Measurements from ENCODE around the gene MEDAG. TPM values are rescaled to one million over a fixed set of nuclear protein-coding genes. Genes with fewer than 3 reads are reported as not detected.

Gene MEDAG
- total and polyA plus RNA-seq, 2 experiments from 2014 or later, result 1.7 to 2.0 TPM

- no peak overlapping the region for H2AFZ ChIP-seq
- no peak for ATAC-seq
- no peak for TF ChIP-seq STAT1 (IDR thresholded peaks at IDR 0.05; ENCODE audit: unreplicated experiment)
- TF ChIP-seq REST (IDR thresholded peaks at IDR 0.05; ENCODE audit: unreplicated experiment), result no peak
- no peak for TF ChIP-seq CREB1 (CRISPR knock-in tag; IDR thresholded peaks at IDR 0.05; ENCODE audit: low read depth)
- Mint-ChIP-seq H3K4me1 (peaks cover 15% of the 10 kb centered on the region), H3K9me3 (no peaks in the 10 kb centered on the region), H3K27ac (no peak overlapping the region), H3K4me3 (no peak overlapping the region), H3K27me3 (ENCODE audit: insufficient read depth, low read depth, poor library complexity) (no peaks in the 10 kb centered on the region), H3K36me3 (ENCODE audit: low read depth) (no peaks in the 10 kb centered on the region)
- H3K27ac ChIP-seq (ENCODE audit: low read depth), result no peak overlapping the region
- H3K36me3 ChIP-seq (ENCODE audit: insufficient read depth), result no peaks in the 10 kb centered on the region
- no peaks in the 10 kb centered on the region for H4K20me1 ChIP-seq (replicated peaks; ENCODE audit: insufficient read depth)
- H3K4me2 ChIP-seq, result no peak overlapping the region
- H3K79me2 ChIP-seq (replicated peaks; ENCODE audit: insufficient read depth), result no peaks in the 10 kb centered on the region
- no peak for DNase-seq (ENCODE audit: low spot score)
- H3K4me1 ChIP-seq (ENCODE audit: insufficient read depth), result peaks cover 4% of the 10 kb centered on the region; the same call in 1 of the 2 replicates
- no peak overlapping the region for H3K4me3 ChIP-seq
- H3F3A ChIP-seq (replicated peaks; ENCODE audit: low read depth), result no peaks in the 10 kb centered on the region
- H3K27me3 ChIP-seq (ENCODE audit: insufficient read depth), result no peaks in the 10 kb centered on the region
- H3K9me2 ChIP-seq (ENCODE audit: insufficient read depth), result no peaks in the 10 kb centered on the region
Observed at GRCh38 chr13:30923418-30923817, 17.3 kb downstream of the MEDAG start.

GRCh38 chr13:30924721-30925120, 18.6 kb downstream of the MEDAG start:
- no peaks in the 10 kb centered on the region for H3K36me3 ChIP-seq (ENCODE audit: insufficient read depth)
- no peaks in the 10 kb centered on the region for H3K27me3 Mint-ChIP-seq (ENCODE audit: insufficient read depth, low read depth, poor library complexity)
- peaks cover 4% of the 10 kb centered on the region; the same call in 1 of the 2 replicates for H3K4me1 ChIP-seq (ENCODE audit: insufficient read depth)
- no peak overlapping the region for H3K4me3 Mint-ChIP-seq
- H2AFZ ChIP-seq, result no peak overlapping the region
- no peak overlapping the region for H3K4me3 ChIP-seq
- H3K4me2 ChIP-seq, result no peak overlapping the region
- H3K27ac Mint-ChIP-seq, result no peak overlapping the region
- H3F3A ChIP-seq (replicated peaks; ENCODE audit: low read depth), result no peaks in the 10 kb centered on the region
- no peaks in the 10 kb centered on the region for H3K9me3 Mint-ChIP-seq
- H4K20me1 ChIP-seq (replicated peaks; ENCODE audit: insufficient read depth), result no peaks in the 10 kb centered on the region
- peaks cover 17% of the 10 kb centered on the region for H3K4me1 Mint-ChIP-seq
- no peaks in the 10 kb centered on the region for H3K79me2 ChIP-seq (replicated peaks; ENCODE audit: insufficient read depth)
- no peaks in the 10 kb centered on the region for H3K27me3 ChIP-seq (ENCODE audit: insufficient read depth)
- no peaks in the 10 kb centered on the region for H3K36me3 Mint-ChIP-seq (ENCODE audit: low read depth)
- H3K27ac ChIP-seq (ENCODE audit: low read depth), result no peak overlapping the region
- DNase-seq (ENCODE audit: low spot score), result no peak
- no peak for ATAC-seq
- no peaks in the 10 kb centered on the region for H3K9me2 ChIP-seq (ENCODE audit: insufficient read depth)
- no peak for TF ChIP-seq ZNF462 (CRISPR knock-in tag; IDR thresholded peaks at IDR 0.05)
- TF ChIP-seq STAT1 (IDR thresholded peaks at IDR 0.05; ENCODE audit: unreplicated experiment), result no peak
- TF ChIP-seq EZH2phosphoT487 (IDR thresholded peaks at IDR 0.05; ENCODE audit: unreplicated experiment), result no peak
- no peak for TF ChIP-seq CREB1 (CRISPR knock-in tag; IDR thresholded peaks at IDR 0.05; ENCODE audit: low read depth)
- TF ChIP-seq JUNB (IDR thresholded peaks at IDR 0.05; ENCODE audit: unreplicated experiment), result no peak
- TF ChIP-seq ZNF331 (CRISPR knock-in tag; IDR thresholded peaks at IDR 0.05; ENCODE audit: low read depth), result no peak
- no peak for TF ChIP-seq REST (IDR thresholded peaks at IDR 0.05; ENCODE audit: unreplicated experiment)
- TF ChIP-seq POLR2AphosphoS5 (IDR thresholded peaks at IDR 0.05; ENCODE audit: low read depth), result no peak
